Measurements from ENCODE around the gene L1CAM. TPM values are rescaled to one million over a fixed set of nuclear protein-coding genes. Genes with fewer than 3 reads are reported as not detected.
A peak's percentile ranks its signal among the peaks of the same experiment; 100 is the strongest.

L1CAM gene
- total and polyA plus RNA-seq, 12 donors = 0.52 to 50.1 (median 7.2) TPM

DNA sequence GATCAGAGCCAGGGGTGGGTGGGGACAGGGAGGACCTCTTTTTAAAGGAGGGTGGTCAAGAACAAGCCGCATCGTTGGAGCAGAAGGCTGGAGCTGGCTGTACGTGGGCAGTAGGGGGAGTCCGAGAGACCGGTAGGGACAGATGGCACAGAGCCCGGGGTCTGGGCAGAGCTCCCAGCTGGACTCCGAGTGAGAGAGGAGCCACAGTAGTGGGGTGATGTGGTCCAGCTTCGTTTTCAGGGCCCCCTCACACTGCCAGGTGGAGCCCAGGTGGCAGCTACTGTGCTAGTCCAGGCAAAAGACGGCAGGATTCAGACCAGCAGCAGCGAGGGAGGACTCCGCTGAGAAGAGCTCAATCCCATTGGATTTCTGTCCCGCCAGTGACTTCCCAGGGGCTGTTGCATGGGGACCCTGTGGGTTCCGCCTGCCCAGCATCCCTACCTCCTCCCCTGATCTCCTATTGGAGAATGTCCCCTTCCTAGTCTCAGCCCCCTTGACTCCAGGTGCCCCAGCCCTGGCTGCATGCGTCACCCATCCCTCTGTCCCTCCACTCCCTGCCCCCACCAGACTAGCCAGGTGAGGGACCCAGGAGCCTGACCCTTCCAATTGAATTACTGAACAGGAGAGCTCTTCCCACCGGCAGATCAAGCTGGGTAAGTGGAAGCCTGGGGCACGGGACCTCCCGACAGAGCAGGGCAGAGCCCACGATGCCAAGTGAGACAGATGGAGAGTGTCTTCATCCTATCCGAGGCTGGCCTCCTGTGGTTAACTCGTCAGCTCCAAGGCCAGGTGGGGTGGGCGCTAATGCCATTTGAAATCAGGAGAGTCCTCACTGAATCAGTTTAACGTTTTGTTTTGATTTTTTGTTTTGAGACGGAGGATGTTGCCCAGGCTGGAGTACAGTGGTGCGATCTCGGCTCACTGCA lies 37.2 kb upstream of the L1CAM start:
- DNase-seq = peak; percentile 80 to 91 (median 88)
- intact Hi-C loops (cut with DNase I) = no loop called here
- Histone ChIP-seq H3K27me3 (peaks cover 5% of the 10 kb centered on the region), H3K27ac (peak overlapping the region in 1 of 5 donors; percentile 22), H3K4me1 (replicated peaks in 1 of 2) (peaks cover 13 to 30% of the 10 kb centered on the region in 2 donors), H3K9me3 (replicated peaks in 1 of 3) (no peaks in the 10 kb centered on the region), H3K36me3 (replicated peaks in 1 of 2) (no peaks in the 10 kb centered on the region), H3K4me3 (no peak overlapping the region)
- TF ChIP-seq, protein P1, sequence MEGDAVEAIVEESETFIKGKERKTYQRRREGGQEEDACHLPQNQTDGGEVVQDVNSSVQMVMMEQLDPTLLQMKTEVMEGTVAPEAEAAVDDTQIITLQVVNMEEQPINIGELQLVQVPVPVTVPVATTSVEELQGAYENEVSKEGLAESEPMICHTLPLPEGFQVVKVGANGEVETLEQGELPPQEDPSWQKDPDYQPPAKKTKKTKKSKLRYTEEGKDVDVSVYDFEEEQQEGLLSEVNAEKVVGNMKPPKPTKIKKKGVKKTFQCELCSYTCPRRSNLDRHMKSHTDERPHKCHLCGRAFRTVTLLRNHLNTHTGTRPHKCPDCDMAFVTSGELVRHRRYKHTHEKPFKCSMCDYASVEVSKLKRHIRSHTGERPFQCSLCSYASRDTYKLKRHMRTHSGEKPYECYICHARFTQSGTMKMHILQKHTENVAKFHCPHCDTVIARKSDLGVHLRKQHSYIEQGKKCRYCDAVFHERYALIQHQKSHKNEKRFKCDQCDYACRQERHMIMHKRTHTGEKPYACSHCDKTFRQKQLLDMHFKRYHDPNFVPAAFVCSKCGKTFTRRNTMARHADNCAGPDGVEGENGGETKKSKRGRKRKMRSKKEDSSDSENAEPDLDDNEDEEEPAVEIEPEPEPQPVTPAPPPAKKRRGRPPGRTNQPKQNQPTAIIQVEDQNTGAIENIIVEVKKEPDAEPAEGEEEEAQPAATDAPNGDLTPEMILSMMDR (IDR thresholded peaks at IDR 0.05) = peak; percentile 24 to 54 (median 40)
- TF ChIP-seq POLR2A (IDR thresholded peaks at IDR 0.05) = no peak
- WGBS, 4 donors = 40 to 55% (median 47%) methylated on average over 8 to 25 of the region's 25 CpGs

DNA sequence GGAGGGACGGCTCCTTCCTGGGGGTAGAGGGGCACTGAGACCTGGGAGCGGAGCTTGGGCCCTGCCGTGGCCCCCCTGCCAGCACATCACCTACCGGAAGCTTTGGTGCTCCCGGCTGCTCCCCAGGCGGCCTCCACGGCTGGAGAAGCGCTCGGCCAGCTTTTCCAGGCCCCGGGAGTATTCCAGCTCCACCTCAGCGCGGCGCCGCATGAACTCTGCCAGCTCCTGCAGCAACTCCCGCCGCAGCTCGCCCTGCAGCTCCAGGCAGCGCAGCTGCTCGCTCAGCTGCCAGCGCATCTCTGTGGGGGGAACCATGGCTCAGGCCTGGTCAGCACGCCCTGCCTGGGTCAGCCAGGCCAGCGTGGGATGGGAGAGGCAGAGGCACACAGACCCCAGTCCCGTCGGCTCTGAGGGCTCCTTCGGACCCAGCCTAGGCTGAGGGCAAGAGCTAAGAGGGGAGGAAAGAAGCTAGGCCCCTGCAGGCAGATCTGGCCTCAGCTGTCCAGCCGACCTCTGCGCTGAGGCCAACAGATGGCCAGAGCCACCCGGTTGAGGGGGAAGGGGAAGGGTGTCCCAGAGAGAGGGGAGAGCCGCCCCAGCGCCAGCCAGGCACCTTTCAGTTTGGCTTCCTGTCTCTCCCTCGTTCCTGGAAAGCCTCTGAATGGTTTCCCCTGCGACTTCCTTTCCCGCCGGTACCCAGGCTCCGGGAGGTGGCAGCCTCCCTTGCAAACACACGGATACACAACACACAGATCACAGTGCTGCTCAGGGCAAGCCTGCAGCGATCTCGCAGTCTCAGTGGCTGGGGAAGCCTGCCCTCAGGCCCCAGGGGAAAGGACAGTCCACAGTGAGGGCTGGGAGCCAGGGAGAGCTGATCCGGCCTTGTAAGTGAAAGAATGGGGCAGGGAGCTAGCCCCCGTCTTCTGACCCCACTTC lies 35.8 kb upstream of the L1CAM start:
- DNase-seq = no peak
- intact Hi-C loops (cut with DNase I) = no loop called here

DNA sequence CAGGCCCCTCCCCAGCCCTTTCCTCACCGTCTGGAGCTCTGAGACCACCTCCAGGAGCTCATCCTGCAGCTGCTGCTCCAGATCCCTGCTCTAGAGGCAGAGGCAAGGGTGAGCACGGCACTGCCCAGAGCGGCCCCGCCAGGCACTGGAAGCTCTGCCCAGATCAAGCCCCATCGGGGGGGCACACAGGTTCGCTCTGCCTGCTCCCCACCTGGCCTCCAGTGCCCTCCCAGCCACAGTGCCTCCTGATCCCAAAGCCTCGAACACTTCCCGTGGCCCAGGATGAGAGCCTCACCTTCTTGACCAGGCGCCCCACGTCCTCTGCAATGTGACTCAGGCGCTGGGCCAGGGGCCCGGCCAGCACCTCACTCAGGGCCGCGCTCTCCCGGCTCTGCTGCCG lies 35.1 kb upstream of the L1CAM start:
- WGBS, 4 donors = 71 to 72% methylated on average over 16 of the region's 16 CpGs; no CpG with 5 or more reads in 2 of the 4 donors
- peak overlapping the region in 1 of 5 donors; percentile 29 for H3K27ac ChIP-seq
- peaks cover 5% of the 10 kb centered on the region for H3K27me3 ChIP-seq

More for the DNA sequence above, 35.8 kb upstream of the L1CAM start:
- H3K9me3 ChIP-seq (replicated peaks in 1 of 3) = no peaks in the 10 kb centered on the region
- peaks cover 5% of the 10 kb centered on the region for H3K27me3 ChIP-seq
- H3K4me1 ChIP-seq (replicated peaks in 1 of 2) = peaks cover 4 to 20% of the 10 kb centered on the region in 2 donors
- H3K4me3 ChIP-seq = no peak overlapping the region
- peak overlapping the region in 1 of 5 donors; percentile 29 for H3K27ac ChIP-seq
- 55 to 73% (median 66%) methylated on average over 17 to 40 of the region's 40 CpGs; no CpG with 5 or more reads in 1 of the 4 donors for WGBS, 4 donors
- H3K36me3 ChIP-seq (replicated peaks in 1 of 2) = no peaks in the 10 kb centered on the region
- TF ChIP-seq, protein P1 (IDR thresholded peaks at IDR 0.05) = no peak
- TF ChIP-seq POLR2A (IDR thresholded peaks at IDR 0.05) = no peak

More for the DNA sequence above, 35.1 kb upstream of the L1CAM start:
- intact Hi-C loops (cut with DNase I) = no loop called here
- no peaks in the 10 kb centered on the region for H3K9me3 ChIP-seq (replicated peaks in 1 of 3)
- DNase-seq = no peak
- H3K36me3 ChIP-seq (replicated peaks in 1 of 2) = no peaks in the 10 kb centered on the region
- peaks cover 0 to 14% of the 10 kb centered on the region in 2 donors for H3K4me1 ChIP-seq (replicated peaks in 1 of 2)
- no peak for TF ChIP-seq POLR2A (IDR thresholded peaks at IDR 0.05)
- TF ChIP-seq, protein P1 (IDR thresholded peaks at IDR 0.05) = no peak
- no peak overlapping the region for H3K4me3 ChIP-seq

Data from adrenal gland (tissue), 12 donors.